ENCODE results near the gene MPO.
A peak's percentile ranks its signal among the peaks of the same experiment; 100 is the strongest.

MPO gene

GRCh38 chr17:58264407-58265103 lies 16.2 kb downstream of the MPO start:
- DNase-seq (ENCODE audit: low read depth) = no peak
- Histone ChIP-seq H3K4me3 (ENCODE audit: low read length) (no peak overlapping the region), H3K9me3 (ENCODE audit: control insufficient read depth, low read length) (peaks cover 18% of the 10 kb centered on the region), H3K27me3 (replicated peaks; ENCODE audit: control insufficient read depth, insufficient read depth, low read length) (peaks cover 46% of the 10 kb centered on the region), H3K9ac (ENCODE audit: low read length) (no peak overlapping the region), H3K4me1 (ENCODE audit: control insufficient read depth, insufficient read depth, low read length) (no peaks in the 10 kb centered on the region), H3K36me3 (ENCODE audit: control insufficient read depth, insufficient read depth, low read length, severe bottlenecking) (no peaks in the 10 kb centered on the region)

- no peak for DNase-seq (ENCODE audit: low read depth)
- peaks cover 39% of the 10 kb centered on the region for H3K27me3 ChIP-seq (replicated peaks; ENCODE audit: control insufficient read depth, insufficient read depth, low read length)
- H3K9me3 ChIP-seq (ENCODE audit: control insufficient read depth, low read length) = peaks cover 18% of the 10 kb centered on the region
- no peaks in the 10 kb centered on the region for H3K36me3 ChIP-seq (ENCODE audit: control insufficient read depth, insufficient read depth, low read length, severe bottlenecking)
- no peak overlapping the region for H3K4me3 ChIP-seq (ENCODE audit: low read length)
- no peak overlapping the region for H3K9ac ChIP-seq (ENCODE audit: low read length)
- no peaks in the 10 kb centered on the region for H3K4me1 ChIP-seq (ENCODE audit: control insufficient read depth, insufficient read depth, low read length)
Measured at GRCh38 chr17:58263773-58264172, 17.0 kb downstream of the MPO start.

- H3K9me3 ChIP-seq (ENCODE audit: control insufficient read depth, low read length) = peaks cover 18% of the 10 kb centered on the region
- DNase-seq (ENCODE audit: low read depth) = no peak
- no peak overlapping the region for H3K9ac ChIP-seq (ENCODE audit: low read length)
- H3K4me1 ChIP-seq (ENCODE audit: control insufficient read depth, insufficient read depth, low read length) = no peaks in the 10 kb centered on the region
- H3K27me3 ChIP-seq (replicated peaks; ENCODE audit: control insufficient read depth, insufficient read depth, low read length) = peaks cover 33% of the 10 kb centered on the region
- H3K4me3 ChIP-seq (ENCODE audit: low read length) = no peak overlapping the region
- no peaks in the 10 kb centered on the region for H3K36me3 ChIP-seq (ENCODE audit: control insufficient read depth, insufficient read depth, low read length, severe bottlenecking)
Measured at GRCh38 chr17:58262149-58262548, 18.6 kb downstream of the MPO start.

GRCh38 chr17:58254803-58255202 lies 25.9 kb downstream of the MPO start:
- peaks cover 41% of the 10 kb centered on the region for H3K27me3 ChIP-seq (replicated peaks; ENCODE audit: control insufficient read depth, insufficient read depth, low read length)
- no peak overlapping the region for H3K4me3 ChIP-seq (ENCODE audit: low read length)
- H3K9me3 ChIP-seq (ENCODE audit: control insufficient read depth, low read length) = no peaks in the 10 kb centered on the region
- H3K4me1 ChIP-seq (ENCODE audit: control insufficient read depth, insufficient read depth, low read length) = no peaks in the 10 kb centered on the region
- no peak for DNase-seq (ENCODE audit: low read depth)
- no peaks in the 10 kb centered on the region for H3K36me3 ChIP-seq (ENCODE audit: control insufficient read depth, insufficient read depth, low read length, severe bottlenecking)
- no peak overlapping the region for H3K9ac ChIP-seq (ENCODE audit: low read length)

DNA sequence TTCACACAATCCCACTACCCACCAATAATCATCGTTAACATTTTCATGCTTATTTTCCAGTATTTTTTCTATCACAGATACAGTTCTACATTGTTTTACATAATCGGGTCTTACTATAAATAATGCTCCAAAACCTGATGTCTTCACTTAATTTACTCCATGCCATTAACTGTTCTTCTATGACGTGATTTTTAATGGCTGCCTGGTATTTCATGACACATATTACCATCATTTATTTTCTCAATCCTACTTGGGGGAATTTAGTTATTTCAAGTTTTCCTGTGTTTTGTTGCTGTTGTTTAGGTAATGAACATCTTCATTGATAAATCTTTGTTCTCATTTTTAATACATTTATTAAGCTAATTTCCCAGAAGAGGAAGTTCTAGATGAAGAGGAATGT lies 27.7 kb downstream of the MPO start:
- H3K27me3 ChIP-seq (replicated peaks; ENCODE audit: control insufficient read depth, insufficient read depth, low read length) = peaks cover 53% of the 10 kb centered on the region
- H3K9ac ChIP-seq (ENCODE audit: low read length) = no peak overlapping the region
- no peaks in the 10 kb centered on the region for H3K36me3 ChIP-seq (ENCODE audit: control insufficient read depth, insufficient read depth, low read length, severe bottlenecking)
- no peaks in the 10 kb centered on the region for H3K9me3 ChIP-seq (ENCODE audit: control insufficient read depth, low read length)
- no peak for DNase-seq (ENCODE audit: low read depth)
- no peak overlapping the region for H3K4me3 ChIP-seq (ENCODE audit: low read length)
- peaks cover 10% of the 10 kb centered on the region for H3K4me1 ChIP-seq (ENCODE audit: control insufficient read depth, insufficient read depth, low read length)

DNA sequence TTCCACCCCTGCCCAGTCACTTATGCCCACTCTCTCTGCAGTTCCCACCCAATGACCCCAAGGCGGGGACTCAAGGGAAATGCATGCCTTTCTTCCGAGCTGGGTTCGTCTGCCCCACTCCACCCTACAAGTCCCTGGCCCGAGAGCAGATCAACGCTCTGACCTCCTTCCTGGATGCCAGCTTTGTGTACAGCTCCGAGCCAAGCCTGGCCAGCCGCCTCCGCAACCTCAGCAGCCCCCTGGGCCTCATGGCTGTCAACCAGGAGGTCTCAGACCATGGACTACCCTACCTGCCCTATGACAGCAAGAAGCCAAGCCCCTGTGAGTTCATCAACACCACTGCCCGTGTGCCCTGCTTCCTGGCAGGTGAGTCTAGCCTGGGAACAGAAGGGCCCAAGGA lies 28.6 kb downstream of the MPO start:
- DNase-seq (ENCODE audit: low read depth) = no peak
- Histone ChIP-seq H3K9me3 (ENCODE audit: control insufficient read depth, low read length) (no peaks in the 10 kb centered on the region), H3K36me3 (ENCODE audit: control insufficient read depth, insufficient read depth, low read length, severe bottlenecking) (no peaks in the 10 kb centered on the region), H3K9ac (ENCODE audit: low read length) (no peak overlapping the region), H3K4me3 (ENCODE audit: low read length) (no peak overlapping the region), H3K4me1 (ENCODE audit: control insufficient read depth, insufficient read depth, low read length) (peaks cover 10% of the 10 kb centered on the region), H3K27me3 (replicated peaks; ENCODE audit: control insufficient read depth, insufficient read depth, low read length) (peaks cover 58% of the 10 kb centered on the region)

DNA sequence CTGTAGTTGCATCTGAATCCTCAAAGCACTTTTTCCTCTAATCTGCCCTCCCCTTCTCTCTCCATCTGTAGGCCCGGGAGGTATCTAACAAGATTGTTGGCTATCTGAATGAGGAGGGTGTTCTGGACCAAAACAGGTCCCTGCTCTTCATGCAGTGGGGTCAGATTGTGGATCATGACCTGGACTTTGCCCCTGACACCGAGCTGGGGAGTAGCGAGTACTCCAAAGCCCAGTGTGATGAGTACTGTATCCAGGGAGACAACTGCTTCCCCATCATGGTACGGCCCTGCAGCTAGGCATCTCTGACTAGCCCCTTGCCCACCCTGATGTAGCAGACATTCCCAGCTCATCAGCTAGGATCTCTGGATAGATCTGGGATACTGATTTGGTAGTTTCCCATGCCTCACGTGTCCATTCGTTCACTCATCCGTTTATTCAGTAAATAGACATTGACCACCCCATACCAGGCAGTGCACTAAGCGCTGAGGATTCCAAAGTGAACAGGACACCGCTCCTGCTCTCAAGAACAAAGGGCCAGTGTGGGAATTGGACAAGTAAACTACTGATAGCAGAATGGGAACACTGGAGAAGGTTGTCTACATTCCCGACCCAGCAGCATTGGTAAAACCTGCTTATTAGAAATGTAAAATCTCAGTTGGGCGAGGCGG lies 30.3 kb downstream of the MPO start:
- Histone ChIP-seq H3K4me3 (ENCODE audit: low read length) (no peak overlapping the region), H3K4me1 (ENCODE audit: control insufficient read depth, insufficient read depth, low read length) (peaks cover 10% of the 10 kb centered on the region), H3K36me3 (ENCODE audit: control insufficient read depth, insufficient read depth, low read length, severe bottlenecking) (no peaks in the 10 kb centered on the region), H3K9me3 (ENCODE audit: control insufficient read depth, low read length) (no peaks in the 10 kb centered on the region), H3K9ac (ENCODE audit: low read length) (no peak overlapping the region), H3K27me3 (replicated peaks; ENCODE audit: control insufficient read depth, insufficient read depth, low read length) (peaks cover 69% of the 10 kb centered on the region)
- no peak for DNase-seq (ENCODE audit: low read depth)

DNA sequence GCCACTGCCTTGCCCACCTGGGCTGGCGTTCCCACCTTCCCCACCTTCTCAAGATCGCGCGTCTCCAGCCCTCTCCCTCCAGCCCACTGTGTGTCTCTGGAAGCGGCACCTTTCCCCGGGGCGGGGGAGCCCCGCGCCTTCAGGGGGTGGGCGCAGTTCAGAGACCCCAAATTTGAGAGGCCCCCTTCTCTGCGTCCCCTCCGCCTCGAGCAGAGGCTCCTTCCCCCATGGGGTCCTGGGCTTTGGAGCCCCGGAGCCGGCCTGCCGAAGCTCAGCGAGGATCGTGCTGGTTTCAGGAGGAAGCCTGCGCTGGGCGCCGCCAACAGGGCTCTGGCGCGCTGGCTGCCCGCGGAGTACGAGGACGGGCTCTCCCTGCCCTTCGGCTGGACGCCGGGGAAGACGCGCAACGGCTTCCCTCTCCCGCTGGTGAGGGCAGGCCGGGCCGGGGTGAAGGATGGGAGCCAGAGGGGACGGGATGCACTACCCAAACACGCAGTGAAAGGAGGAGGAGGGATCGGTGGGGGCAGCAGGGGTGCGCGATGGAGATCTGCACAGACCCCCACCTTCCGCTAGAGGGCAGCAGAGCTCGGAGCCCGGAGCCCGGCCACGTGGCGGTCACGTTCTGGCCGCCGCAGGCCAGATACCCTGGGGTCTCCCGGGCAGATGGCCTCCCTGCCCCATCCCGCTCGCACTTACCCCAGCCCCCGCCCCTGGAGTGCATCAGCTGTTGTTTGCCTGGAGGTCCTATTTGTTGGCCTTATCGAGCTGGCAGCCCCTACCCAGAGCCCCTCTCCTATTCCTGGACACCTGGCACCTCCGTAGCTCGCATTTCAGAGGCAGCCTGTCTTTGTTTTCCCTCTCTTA lies 31.2 kb downstream of the MPO start:
- Histone ChIP-seq H3K9me3 (ENCODE audit: control insufficient read depth, low read length) (no peaks in the 10 kb centered on the region), H3K9ac (ENCODE audit: low read length) (peak overlapping the region; percentile 42), H3K36me3 (ENCODE audit: control insufficient read depth, insufficient read depth, low read length, severe bottlenecking) (no peaks in the 10 kb centered on the region), H3K4me1 (ENCODE audit: control insufficient read depth, insufficient read depth, low read length) (peaks cover 10% of the 10 kb centered on the region), H3K4me3 (ENCODE audit: low read length) (peak overlapping the region; percentile 76), H3K27me3 (replicated peaks; ENCODE audit: control insufficient read depth, insufficient read depth, low read length) (peaks cover 73% of the 10 kb centered on the region)
- DNase-seq (ENCODE audit: low read depth) = peak; percentile 73

DNA sequence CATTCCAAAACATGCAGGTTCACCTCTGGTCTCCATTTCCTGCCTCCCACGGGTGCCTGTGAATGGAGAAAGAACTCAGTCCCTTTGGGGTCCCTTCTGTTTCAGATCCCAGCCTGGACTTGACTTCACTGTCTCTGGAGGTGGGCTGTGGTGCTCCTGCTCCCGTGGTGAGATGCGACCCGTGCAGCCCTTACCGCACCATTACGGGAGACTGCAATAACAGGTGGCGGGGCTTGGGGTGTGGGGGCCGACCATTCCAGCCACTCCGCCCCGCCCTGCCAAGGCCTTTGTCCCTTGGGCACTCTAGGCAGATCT lies 31.8 kb downstream of the MPO start:
- no peaks in the 10 kb centered on the region for H3K9me3 ChIP-seq (ENCODE audit: control insufficient read depth, low read length)
- H3K4me3 ChIP-seq (ENCODE audit: low read length) = peak overlapping the region; percentile 76
- DNase-seq (ENCODE audit: low read depth) = no peak
- no peaks in the 10 kb centered on the region for H3K36me3 ChIP-seq (ENCODE audit: control insufficient read depth, insufficient read depth, low read length, severe bottlenecking)
- peaks cover 10% of the 10 kb centered on the region for H3K4me1 ChIP-seq (ENCODE audit: control insufficient read depth, insufficient read depth, low read length)
- peaks cover 74% of the 10 kb centered on the region for H3K27me3 ChIP-seq (replicated peaks; ENCODE audit: control insufficient read depth, insufficient read depth, low read length)
- no peak overlapping the region for H3K9ac ChIP-seq (ENCODE audit: low read length)

- Histone ChIP-seq H3K4me1 (ENCODE audit: control insufficient read depth, insufficient read depth, low read length) (peaks cover 10% of the 10 kb centered on the region), H3K9me3 (ENCODE audit: control insufficient read depth, low read length) (no peaks in the 10 kb centered on the region), H3K36me3 (ENCODE audit: control insufficient read depth, insufficient read depth, low read length, severe bottlenecking) (no peaks in the 10 kb centered on the region), H3K9ac (ENCODE audit: low read length) (no peak overlapping the region), H3K4me3 (ENCODE audit: low read length) (no peak overlapping the region), H3K27me3 (replicated peaks; ENCODE audit: control insufficient read depth, insufficient read depth, low read length) (peaks cover 78% of the 10 kb centered on the region)
- DNase-seq (ENCODE audit: low read depth) = no peak
Measured at GRCh38 chr17:58247511-58248363, 33.0 kb downstream of the MPO start.

DNA sequence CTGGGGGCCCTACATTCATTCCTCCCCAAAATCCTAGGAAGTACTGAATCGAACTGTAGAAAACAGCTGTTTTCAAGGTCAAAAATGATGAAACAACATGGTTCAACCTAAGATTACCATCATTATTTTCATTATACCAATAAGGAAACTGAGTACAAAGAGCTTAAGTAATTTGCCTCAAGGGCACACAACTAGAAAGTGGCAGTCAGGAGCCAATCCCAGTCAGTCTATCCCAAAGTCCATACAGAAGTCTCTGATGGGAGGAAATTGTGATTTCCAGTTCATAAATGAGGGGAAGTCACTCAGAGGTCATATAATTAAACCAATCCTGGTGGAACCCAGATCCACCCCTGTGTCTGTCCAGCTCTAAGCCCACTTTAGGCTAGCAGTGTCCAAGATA lies 34.0 kb downstream of the MPO start:
- no peak for DNase-seq (ENCODE audit: low read depth)
- Histone ChIP-seq H3K4me3 (ENCODE audit: low read length) (no peak overlapping the region), H3K36me3 (ENCODE audit: control insufficient read depth, insufficient read depth, low read length, severe bottlenecking) (no peaks in the 10 kb centered on the region), H3K4me1 (ENCODE audit: control insufficient read depth, insufficient read depth, low read length) (peaks cover 10% of the 10 kb centered on the region), H3K27me3 (replicated peaks; ENCODE audit: control insufficient read depth, insufficient read depth, low read length) (peaks cover 80% of the 10 kb centered on the region), H3K9ac (ENCODE audit: low read length) (no peak overlapping the region), H3K9me3 (ENCODE audit: control insufficient read depth, low read length) (no peaks in the 10 kb centered on the region)

Data from adipocyte (in vitro differentiated cells).